ENCODE measurements around the gene RCAN2.

- TF ChIP-seq CTCF (IDR thresholded peaks at IDR 0.05; ENCODE audit: extremely low read depth in 1 of 2, insufficient read depth in 1 of 2, low read depth in 1 of 2, low read length in 2 of 2) (no peak), POLR2AphosphoS5 (IDR thresholded peaks at IDR 0.05; ENCODE audit: insufficient read depth, low read depth, low read length) (no peak), POLR2A (IDR thresholded peaks at IDR 0.05; ENCODE audit: low read depth, low read length) (no peak), MAX (IDR thresholded peaks at IDR 0.05; ENCODE audit: insufficient read depth, insufficient read length) (no peak), EZH2 (IDR thresholded peaks at IDR 0.05; ENCODE audit: borderline replicate concordance, low read depth, low read length, severe bottlenecking) (no peak), JUN (IDR thresholded peaks at IDR 0.05; ENCODE audit: borderline replicate concordance, insufficient read depth, insufficient read length, low read depth) (no peak), FOS (IDR thresholded peaks at IDR 0.05; ENCODE audit: borderline replicate concordance, insufficient read depth, low read length) (no peak)
These were observed 11.4 kb upstream of the RCAN2 start for GRCh38 chr6:46502486-46503119.
